NCI-H2029 treated with DMSO at 0.1 percent for 48 hours (cell line): Measurements from ENCODE around the gene LDLR.
"Not testable (repeated sequence)": the region's sequence is repeated elsewhere in the genome, so short reads cannot be mapped to it uniquely, and the experiment has no call there.

Experiments
- DNase-seq: peaks from one replicate; lab custom pipeline; 2025; lab: John Stamatoyannopoulos, UW

LDLR gene

GRCh38 chr19:11174336-11174735 is 85.1 kb downstream of the LDLR start:
- DNase-seq = no peak

- no peak for DNase-seq
These were observed 86.7 kb downstream of the LDLR start for GRCh38 chr19:11175920-11176319.

GRCh38 chr19:11176466-11177193 is 87.4 kb downstream of the LDLR start:
- DNase-seq = no peak

- no peak for DNase-seq
These were observed 88.3 kb downstream of the LDLR start for GRCh38 chr19:11177592-11177991.

GRCh38 chr19:11179145-11179465 is 89.8 kb downstream of the LDLR start:
- DNase-seq = not testable (repeated sequence)

- no peak for DNase-seq
These were observed 90.5 kb downstream of the LDLR start for GRCh38 chr19:11179716-11180297.

- DNase-seq = no peak
These were observed 91.1 kb downstream of the LDLR start for GRCh38 chr19:11180346-11180745.

GRCh38 chr19:11180975-11181374 is 91.7 kb downstream of the LDLR start:
- not testable (repeated sequence) for DNase-seq

- no peak for DNase-seq
These were observed 92.2 kb downstream of the LDLR start for GRCh38 chr19:11181488-11181887.
